Liver (tissue), 9 donors: ENCODE data around the gene OR52K2. TPM values are rescaled to one million over a fixed set of nuclear protein-coding genes. Genes with fewer than 3 reads are reported as not detected.

Source experiments
- DNase-seq: peaks from one replicate; pipeline ENCODE4 v3.0.0-alpha.2; 2017; ENCODE audit warnings: low spot score
- H3K27ac ChIP-seq, 2 donors: one replicate each; pipeline ENCODE4 v1.7.0; 2013; ENCODE audit warnings: inconsistent platforms in 2 of 2, low read length in 2 of 2, control low read depth in 1 of 2, low read depth in 1 of 2, mild to moderate bottlenecking in 1 of 2
- H3K27me3 ChIP-seq, 4 donors: one replicate each; pipeline versions ENCODE4 v1.6.1 to v1.7.0; 2013; ENCODE audit warnings: low read length in 3 of 4, inconsistent platforms in 1 of 4, mild to moderate bottlenecking in 1 of 4, moderate library complexity in 1 of 4; ENCODE audit not compliant: control insufficient read depth in 4 of 4, insufficient read depth in 4 of 4
- H3K36me3 ChIP-seq, 4 donors: one replicate each; pipeline versions ENCODE4 v1.6.1 to v1.7.0; 2013; ENCODE audit warnings: low read length in 3 of 4, mild to moderate bottlenecking in 3 of 4, low read depth in 1 of 4, moderate library complexity in 1 of 4; ENCODE audit not compliant: control insufficient read depth in 4 of 4, insufficient read depth in 3 of 4
- H3K4me1 ChIP-seq, 4 donors: one replicate each; pipeline versions ENCODE4 v1.6.1 to v1.7.0; 2013; ENCODE audit warnings: low read length in 3 of 4, mild to moderate bottlenecking in 3 of 4, moderate library complexity in 1 of 4; ENCODE audit not compliant: control insufficient read depth in 4 of 4, insufficient read depth in 4 of 4
- H3K4me3 ChIP-seq, 3 donors: one replicate each; pipeline versions ENCODE4 v1.6.1 to v1.7.0; 2013; ENCODE audit warnings: low read length in 3 of 3, control low read depth in 1 of 3, low read depth in 1 of 3, mild to moderate bottlenecking in 1 of 3
- H3K9ac ChIP-seq, 2 donors: one replicate each; pipeline ENCODE4 v1.7.0; 2013; ENCODE audit warnings: low read length in 2 of 2, mild to moderate bottlenecking in 2 of 2, moderate library complexity in 2 of 2, control low read depth in 1 of 2, low read depth in 1 of 2
- H3K9me3 ChIP-seq, 4 donors: one replicate each; pipeline versions ENCODE4 v1.6.1 to v1.7.0; 2013; ENCODE audit warnings: low read length in 3 of 4; ENCODE audit not compliant: control insufficient read depth in 4 of 4
- ATF3 ChIP-seq: IDR thresholded peaks from 2 replicates; pipeline ENCODE4 v1.6.1; 2016; ENCODE audit warnings: antibody characterized with exemption
- CTCF ChIP-seq: fragments of 150-350 bp; IDR thresholded peaks from 2 replicates; pipeline ENCODE4 v1.5.1; 2017; ENCODE audit warnings: improper control_type of control experiment, low read depth, low read length; ENCODE audit not compliant: missing input control
- EGR1 ChIP-seq, 2 donors: IDR thresholded peaks; 2 replicates each; pipeline ENCODE4 v1.6.1; 2016 to 2018; ENCODE audit warnings: antibody characterized with exemption in 2 of 2, low read depth in 2 of 2
- FOXA1 ChIP-seq: IDR thresholded peaks from 2 replicates; pipeline ENCODE4 v1.6.1; 2016; ENCODE audit warnings: antibody characterized with exemption
- FOXA2 ChIP-seq: IDR thresholded peaks from 2 replicates; pipeline ENCODE4 v1.6.1; 2016; ENCODE audit warnings: antibody characterized with exemption
- GABPA ChIP-seq, 2 donors: IDR thresholded peaks in 1 of 2; conservative IDR thresholded peaks in 1 of 2; 2 replicates each; pipeline ENCODE4 v1.6.1; 2016; ENCODE audit warnings: antibody characterized with exemption in 2 of 2, mild to moderate bottlenecking in 1 of 2, moderate library complexity in 1 of 2
- HNF4A ChIP-seq, 2 donors: conservative IDR thresholded peaks; 2 replicates each; pipeline ENCODE4 v1.6.1; 2016; ENCODE audit warnings: antibody characterized with exemption in 2 of 2, mild to moderate bottlenecking in 2 of 2
- HNF4G ChIP-seq: IDR thresholded peaks from 2 replicates; pipeline ENCODE4 v1.6.1; 2016; ENCODE audit warnings: antibody characterized with exemption
- JUND ChIP-seq, 2 donors: IDR thresholded peaks; 2 replicates each; pipeline ENCODE4 v1.6.1; 2016; ENCODE audit warnings: antibody characterized with exemption in 2 of 2
- NR2F2 ChIP-seq: IDR thresholded peaks from 2 replicates; pipeline ENCODE4 v1.6.1; 2016; ENCODE audit warnings: antibody characterized with exemption
- RAD21 ChIP-seq, 2 donors: IDR thresholded peaks; 2 replicates each; pipeline ENCODE4 v1.6.1; 2016; ENCODE audit warnings: antibody characterized with exemption in 2 of 2, mild to moderate bottlenecking in 2 of 2
- REST ChIP-seq: IDR thresholded peaks from 2 replicates; pipeline ENCODE4 v1.6.1; 2016; ENCODE audit warnings: antibody characterized with exemption, mild to moderate bottlenecking
- RXRA ChIP-seq, 2 donors: IDR thresholded peaks; 2 replicates each; pipeline ENCODE4 v1.6.1; 2017 to 2018; ENCODE audit warnings: antibody characterized with exemption in 2 of 2, mild to moderate bottlenecking in 1 of 2
- SP1 ChIP-seq: IDR thresholded peaks from 2 replicates; pipeline ENCODE4 v1.6.1; 2018; ENCODE audit warnings: antibody characterized with exemption, mild to moderate bottlenecking
- TAF1 ChIP-seq: conservative IDR thresholded peaks from 2 replicates; pipeline ENCODE4 v1.6.1; 2016; ENCODE audit warnings: antibody characterized with exemption, mild to moderate bottlenecking
- YY1 ChIP-seq: IDR thresholded peaks from 2 replicates; pipeline ENCODE4 v1.6.1; 2016; ENCODE audit warnings: antibody characterized with exemption, mild to moderate bottlenecking
- ZBTB33 ChIP-seq: IDR thresholded peaks from 2 replicates; pipeline ENCODE4 v1.6.1; 2016; ENCODE audit warnings: antibody characterized with exemption
- WGBS: extraction: QIAGEN DNeasy Blood & Tissue Kit; methylation state at CpG from one replicate; pipeline ENCODE4 v1.1.7; 2013; 5-methylcytosine and 5-hydroxymethylcytosine counted together
- polyA plus RNA-seq, 2 donors: library from polyadenylated mRNA; stranded (reverse) in 1 of 2; unstranded in 1 of 2; fragments of 200-250 nt in 1 of 2; fragments of >200 nt in 1 of 2; fragmentation: Nextera tagmentation in 1 of 2; extraction: Ambion mirVana in 1 of 2; gene quantifications; one replicate each; pipeline versions ENCODE4 v1.2.1 to v1.2.3, GENCODE V29; 2013 to 2015
- total RNA-seq, 2 donors: library from RNA; depleted of rRNA; stranded (reverse); fragments of >200 nt; gene quantifications; one replicate each; pipeline ENCODE4 v1.2.3, GENCODE V29; 2014
- donor health status: healthy.
- donor health status: healthy.
- donor health status: healthy.
- donor health status: healthy.
- donor health status: healthy.

Gene OR52K2
- total and polyA plus RNA-seq, 4 donors = 0.15 TPM; not detected in 3

- TF ChIP-seq REST (no peak), NR2F2 (no peak), SP1 (no peak), EGR1 (IDR thresholded peaks at IDR 0.05; ENCODE audit: low read depth in 2 of 2) (no peak), TAF1 (no peak), RAD21 (IDR thresholded peaks at IDR 0.05) (no peak), FOXA2 (no peak), ZBTB33 (no peak), GABPA (IDR thresholded peaks at IDR 0.05 in 1 of 2, conservative IDR thresholded peaks at IDR 0.05 in 1 of 2) (no peak), YY1 (no peak)
- WGBS = 80% methylated on average over 1 of the region's 1 CpG
These were observed 30.5 kb downstream of the OR52K2 start for GRCh38 chr11:4479644-4480043.

GRCh38 chr11:4480577-4481239 is 31.6 kb downstream of the OR52K2 start:
- no peaks in the 10 kb centered on the region for H3K36me3 ChIP-seq
- WGBS = 84% methylated on average over 4 of the region's 4 CpGs
- no peaks in the 10 kb centered on the region for H3K9me3 ChIP-seq
- no peaks in the 10 kb centered on the region for H3K27me3 ChIP-seq
- no peak for DNase-seq
- H3K4me1 ChIP-seq = no peaks in the 10 kb centered on the region
- no peak overlapping the region for H3K27ac ChIP-seq
- H3K4me3 ChIP-seq = no peak overlapping the region
- H3K9ac ChIP-seq = no peak overlapping the region
- TF ChIP-seq HNF4A (conservative IDR thresholded peaks at IDR 0.05) (no peak), SP1 (no peak), EGR1 (IDR thresholded peaks at IDR 0.05; ENCODE audit: low read depth in 2 of 2) (no peak), FOXA1 (no peak), JUND (IDR thresholded peaks at IDR 0.05) (no peak), ATF3 (no peak), RAD21 (IDR thresholded peaks at IDR 0.05) (no peak), TAF1 (no peak), YY1 (no peak), CTCF (no peak), ZBTB33 (no peak), GABPA (IDR thresholded peaks at IDR 0.05 in 1 of 2, conservative IDR thresholded peaks at IDR 0.05 in 1 of 2) (no peak), HNF4G (no peak), FOXA2 (no peak), NR2F2 (no peak), REST (no peak), RXRA (IDR thresholded peaks at IDR 0.05) (no peak)

More at GRCh38 chr11:4479644-4480043, 30.5 kb downstream of the OR52K2 start:
- Histone ChIP-seq H3K27ac (no peak overlapping the region), H3K4me1 (no peaks in the 10 kb centered on the region), H3K36me3 (no peaks in the 10 kb centered on the region), H3K27me3 (no peaks in the 10 kb centered on the region), H3K9ac (no peak overlapping the region), H3K4me3 (no peak overlapping the region), H3K9me3 (no peaks in the 10 kb centered on the region)
- DNase-seq = no peak
